Stomach smooth muscle (tissue), 2 donors: Measurements from ENCODE around the gene APOLD1.
"Not testable (repeated sequence)": the region's sequence is repeated elsewhere in the genome, so short reads cannot be mapped to it uniquely, and the experiment has no call there.

Experiments
- H3K27ac ChIP-seq: one replicate; pipeline ENCODE4 v1.7.0; 2013; ENCODE audit warnings: mild to moderate bottlenecking, low read length, inconsistent platforms
- H3K27me3 ChIP-seq, 2 donors: one replicate each; pipeline ENCODE4 v1.7.0; 2013; ENCODE audit warnings: low read length in 2 of 2; ENCODE audit not compliant: insufficient read depth in 2 of 2, control insufficient read depth in 1 of 2
- H3K36me3 ChIP-seq, 2 donors: one replicate each; pipeline ENCODE4 v1.7.0; 2013; ENCODE audit warnings: low read length in 2 of 2; ENCODE audit not compliant: control insufficient read depth in 2 of 2, insufficient read depth in 2 of 2
- H3K4me1 ChIP-seq: one replicate; pipeline ENCODE4 v1.7.0; 2013; ENCODE audit warnings: low read length; ENCODE audit not compliant: control insufficient read depth, insufficient read depth
- H3K4me3 ChIP-seq, 2 donors: one replicate each; pipeline ENCODE4 v1.7.0; 2013; ENCODE audit warnings: low read length in 2 of 2
- H3K9ac ChIP-seq, 2 donors: one replicate each; pipeline ENCODE4 v1.7.0; 2013; ENCODE audit warnings: low read length in 2 of 2, mild to moderate bottlenecking in 1 of 2
- H3K9me3 ChIP-seq, 2 donors: one replicate each; pipeline ENCODE4 v1.7.0; 2013; ENCODE audit warnings: low read length in 2 of 2; ENCODE audit not compliant: control insufficient read depth in 2 of 2
- donor health status: healthy.
- donor health status: Pancreatic carcinoma.

The APOLD1 gene

DNA sequence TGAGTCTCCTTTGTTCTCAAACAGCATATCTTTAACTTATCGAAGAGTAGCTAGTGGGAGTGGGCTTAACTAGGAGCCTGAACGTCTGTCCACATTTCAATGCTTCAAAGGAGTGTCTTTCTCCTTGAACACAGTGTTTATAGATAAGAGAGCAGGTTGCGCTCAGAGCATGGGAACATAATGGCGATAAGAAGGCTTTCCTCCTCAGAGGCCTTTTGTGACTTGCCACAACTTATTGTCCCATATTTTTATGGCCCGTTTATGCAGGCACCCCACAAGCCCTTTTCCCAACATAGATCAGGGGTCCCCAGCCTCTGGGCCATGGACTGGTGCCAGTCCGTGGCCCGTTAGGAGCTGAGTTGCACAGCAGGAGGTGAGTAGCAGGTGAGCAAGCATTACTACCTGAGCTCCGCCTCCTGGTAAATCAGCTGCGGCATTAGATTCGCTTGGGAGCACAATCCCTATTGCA is 25.1 kb downstream of the APOLD1 start:
- H3K27me3 ChIP-seq, result no peaks in the 10 kb centered on the region
- H3K4me3 ChIP-seq, result no peak overlapping the region
- no peaks in the 10 kb centered on the region for H3K36me3 ChIP-seq
- no peak overlapping the region for H3K9ac ChIP-seq
- H3K27ac ChIP-seq, result no peak overlapping the region
- peaks cover 7% of the 10 kb centered on the region for H3K4me1 ChIP-seq
- no peaks in the 10 kb centered on the region for H3K9me3 ChIP-seq

DNA sequence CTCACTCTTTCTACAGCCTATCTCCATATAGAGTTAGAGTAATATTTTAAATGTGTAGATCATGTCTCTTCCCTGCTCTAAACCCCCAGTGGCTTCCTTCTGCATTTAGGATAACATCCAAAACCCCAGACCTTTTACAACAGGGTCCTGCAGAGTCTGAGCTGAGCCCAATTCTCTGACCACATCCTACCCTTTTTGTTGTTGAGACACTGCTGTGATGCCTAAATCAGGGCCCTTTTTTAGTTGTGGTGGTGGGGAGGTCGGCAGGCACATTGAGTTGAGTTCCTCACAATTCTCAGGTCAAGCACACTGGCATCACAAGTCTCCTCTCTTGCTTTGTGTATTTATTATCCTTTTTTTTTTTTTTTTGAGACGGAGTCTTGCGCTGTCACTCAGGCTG is 25.9 kb downstream of the APOLD1 start:
- Histone ChIP-seq H3K9ac (no peak overlapping the region), H3K27ac (no peak overlapping the region), H3K4me1 (peaks cover 7% of the 10 kb centered on the region)

DNA sequence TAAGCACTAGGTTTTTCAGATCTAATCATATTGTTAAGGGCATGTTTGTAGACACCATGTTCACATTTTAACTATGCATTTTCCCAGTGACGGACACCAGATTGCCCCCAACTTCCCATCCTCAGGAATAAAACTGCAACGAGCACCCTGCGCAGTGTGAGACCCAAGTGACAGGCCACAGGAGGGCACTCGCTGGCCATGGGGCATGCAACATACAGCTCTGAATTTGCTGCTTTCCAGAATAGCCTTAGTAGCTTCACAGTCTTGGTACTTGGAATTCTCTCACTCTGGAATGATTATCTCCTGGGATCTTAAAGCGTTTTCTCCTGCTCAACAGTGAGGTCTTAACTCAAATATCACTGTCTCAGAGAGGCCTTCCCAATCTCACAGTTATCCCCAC is 26.7 kb downstream of the APOLD1 start:
- peaks cover 7% of the 10 kb centered on the region for H3K4me1 ChIP-seq
- H3K4me3 ChIP-seq, result no peak overlapping the region
- no peaks in the 10 kb centered on the region for H3K27me3 ChIP-seq
- no peaks in the 10 kb centered on the region for H3K9me3 ChIP-seq
- peaks cover 0 to 4% of the 10 kb centered on the region in 2 donors for H3K36me3 ChIP-seq
- no peak overlapping the region for H3K27ac ChIP-seq
- H3K9ac ChIP-seq, result no peak overlapping the region

More for the DNA sequence above, 25.9 kb downstream of the APOLD1 start:
- Histone ChIP-seq H3K9me3 (no peaks in the 10 kb centered on the region), H3K27me3 (no peaks in the 10 kb centered on the region), H3K36me3 (peaks cover 0 to 4% of the 10 kb centered on the region in 2 donors), H3K4me3 (no peak overlapping the region)

DNA sequence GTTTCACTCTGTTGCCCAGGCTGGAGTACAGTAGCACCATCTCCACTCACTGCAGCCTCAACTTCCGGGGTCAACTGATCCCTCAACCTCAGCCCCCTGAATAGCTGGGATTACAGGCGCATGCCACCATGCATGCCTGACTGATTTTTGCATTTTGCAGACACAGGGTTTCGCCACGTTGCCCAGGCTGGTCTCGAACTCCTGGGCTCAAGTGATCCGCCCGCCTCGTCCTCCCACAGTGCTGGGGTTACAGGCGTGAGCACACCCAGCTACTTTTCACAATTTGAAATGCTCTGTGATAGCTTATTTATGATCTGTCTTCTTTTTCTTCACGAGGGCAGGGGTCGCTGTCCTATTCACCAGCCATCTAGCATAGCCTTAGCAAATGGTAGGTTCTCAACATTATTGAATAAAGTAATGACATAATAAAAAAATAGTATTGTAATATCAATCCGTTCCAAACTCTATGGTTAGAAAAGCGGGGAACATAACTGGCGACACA is 27.2 kb downstream of the APOLD1 start:
- H3K27ac ChIP-seq, result no peak overlapping the region
- H3K4me1 ChIP-seq, result peaks cover 7% of the 10 kb centered on the region

DNA sequence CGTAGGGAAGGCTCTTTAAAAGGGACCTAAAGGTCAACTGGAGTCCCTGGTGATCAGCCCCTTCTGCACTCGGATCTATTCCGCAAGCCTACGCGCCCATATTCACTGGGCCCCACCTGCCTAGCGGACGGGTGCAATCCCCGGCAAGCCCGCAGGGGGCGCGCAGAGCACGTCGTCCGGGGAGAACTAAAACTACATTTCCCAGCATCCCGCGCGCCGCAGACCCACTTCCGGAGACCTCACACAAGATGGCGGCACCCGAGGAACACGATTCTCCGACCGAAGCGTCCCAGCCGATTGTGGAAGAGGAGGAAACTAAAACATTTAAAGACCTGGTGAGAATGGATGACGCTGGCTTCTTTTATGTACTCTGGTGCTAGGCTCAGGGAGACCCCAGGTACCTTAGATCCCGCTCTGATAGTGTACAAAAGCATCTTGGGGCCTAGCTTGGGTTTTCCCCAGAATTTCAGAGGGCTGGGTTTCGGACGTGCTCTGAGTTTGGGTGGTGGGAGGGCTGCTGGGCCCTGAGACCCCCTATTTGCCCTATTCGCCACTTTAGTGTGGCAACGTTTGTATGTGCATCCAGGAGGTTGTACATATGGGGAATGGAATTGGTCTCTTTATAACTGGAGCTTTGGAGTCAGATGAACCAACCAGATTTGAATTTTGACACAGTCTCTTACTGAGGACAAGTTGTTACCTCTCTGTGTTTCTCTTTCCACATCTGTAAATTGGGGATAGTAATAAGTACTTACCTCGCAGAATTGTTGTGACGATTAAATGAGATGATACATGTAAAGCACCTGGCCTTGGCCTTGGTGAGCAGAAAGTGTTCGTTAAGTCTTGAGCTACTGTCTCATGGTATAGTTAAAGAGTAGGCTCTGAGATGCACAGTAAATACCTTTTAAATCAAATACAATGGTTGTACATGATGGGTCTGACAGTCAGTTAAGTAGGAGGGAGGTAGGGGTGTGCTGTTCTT is 28.0 kb downstream of the APOLD1 start, which contains the start of gene DDX47:
DDX47 (plus strand) TSS at position 227 of the 982 bp plus-strand sequence; CDS start at position 249, 22 bp downstream.
- peaks cover 0 to 4% of the 10 kb centered on the region in 2 donors for H3K36me3 ChIP-seq
- peak within 1 kb of the TSS; percentile 97 to 100 for H3K4me3 ChIP-seq
- H3K27me3 ChIP-seq, result no peaks in the 10 kb centered on the region
- H3K9me3 ChIP-seq, result no peaks in the 10 kb centered on the region
- peak within 1 kb of the TSS; percentile 93 to 98 for H3K9ac ChIP-seq
- peaks cover 7% of the 10 kb centered on the region for H3K4me1 ChIP-seq
- peak within 1 kb of the TSS; percentile 70 for H3K27ac ChIP-seq

More for the DNA sequence above, 27.2 kb downstream of the APOLD1 start:
- Histone ChIP-seq H3K9ac (no peak overlapping the region), H3K27me3 (no peaks in the 10 kb centered on the region), H3K36me3 (peaks cover 0 to 4% of the 10 kb centered on the region in 2 donors), H3K4me3 (peak overlapping the region in 1 of 2 donors; percentile 100), H3K9me3 (no peaks in the 10 kb centered on the region)

DNA sequence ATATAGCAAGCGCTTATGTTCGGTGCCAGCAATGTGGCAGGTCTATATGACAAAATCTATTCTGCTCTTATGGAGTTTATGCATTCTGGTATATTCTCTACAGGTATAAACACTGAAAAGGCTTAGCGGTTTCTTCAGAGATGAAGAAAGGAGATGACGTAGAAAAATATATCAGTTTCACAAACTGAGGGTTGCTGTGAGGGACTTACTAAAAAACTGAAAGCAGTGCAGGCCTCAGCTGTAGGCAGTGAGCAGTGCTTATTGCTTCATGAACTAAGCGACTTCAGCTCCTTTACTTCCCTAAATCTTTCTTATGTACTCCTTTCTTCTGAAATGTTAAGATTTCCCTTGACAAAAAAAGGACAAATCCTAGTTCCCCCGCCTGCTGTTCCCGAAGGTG is 32.2 kb downstream of the APOLD1 start:
- H3K4me3 ChIP-seq, result no peak overlapping the region
- H3K27ac ChIP-seq, result no peak overlapping the region
- peaks cover 8 to 17% of the 10 kb centered on the region in 2 donors for H3K36me3 ChIP-seq
- H3K9me3 ChIP-seq, result no peaks in the 10 kb centered on the region
- no peak overlapping the region for H3K9ac ChIP-seq
- no peaks in the 10 kb centered on the region for H3K27me3 ChIP-seq
- H3K4me1 ChIP-seq, result peaks cover 7% of the 10 kb centered on the region

DNA sequence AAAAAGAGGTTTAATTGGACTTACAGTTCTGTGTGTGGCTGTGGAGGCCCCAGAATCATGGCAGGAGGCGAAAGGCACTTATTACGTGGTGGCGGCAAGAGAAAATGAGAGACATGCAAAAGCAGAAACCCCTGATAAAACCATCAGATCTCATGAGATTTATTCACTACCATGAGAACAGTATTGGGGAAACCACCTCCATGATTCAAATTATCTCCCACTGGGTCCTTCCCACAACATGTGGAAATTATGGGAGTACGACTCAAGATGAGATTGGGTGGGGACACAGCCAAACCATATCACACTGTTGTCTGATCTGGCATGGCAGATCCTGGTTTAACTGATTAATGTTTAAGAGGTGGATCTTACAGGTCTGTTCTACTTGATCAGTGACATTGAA is 33.2 kb downstream of the APOLD1 start:
- Histone ChIP-seq H3K9ac (no peak overlapping the region), H3K27me3 (no peaks in the 10 kb centered on the region), H3K4me1 (peaks cover 7% of the 10 kb centered on the region), H3K9me3 (no peaks in the 10 kb centered on the region), H3K36me3 (peaks cover 18 to 26% of the 10 kb centered on the region in 2 donors), H3K27ac (no peak overlapping the region), H3K4me3 (no peak overlapping the region)

DNA sequence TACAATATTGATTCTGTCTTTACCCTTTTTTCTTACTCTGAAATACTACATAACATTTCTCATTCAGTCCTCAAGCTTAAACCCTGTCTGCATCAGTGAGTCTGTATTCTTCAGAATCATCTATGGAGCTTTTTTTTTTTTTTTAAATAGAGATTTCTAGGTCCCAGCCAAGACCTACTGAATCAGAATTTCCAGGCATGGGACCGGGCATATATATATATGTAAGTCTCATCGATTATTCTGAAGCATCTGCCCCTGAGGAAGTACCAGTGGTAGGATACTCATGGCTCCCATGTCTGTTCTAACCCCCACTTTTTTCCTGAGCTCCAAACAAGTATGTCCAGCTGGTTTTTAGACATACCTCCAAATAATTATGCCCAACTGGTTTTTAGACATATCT is 33.8 kb downstream of the APOLD1 start:
- H3K9me3 ChIP-seq, result no peaks in the 10 kb centered on the region
- H3K4me1 ChIP-seq, result peaks cover 2% of the 10 kb centered on the region
- H3K27ac ChIP-seq, result no peak overlapping the region
- H3K9ac ChIP-seq, result no peak overlapping the region
- peaks cover 23 to 30% of the 10 kb centered on the region in 2 donors for H3K36me3 ChIP-seq
- H3K4me3 ChIP-seq, result no peak overlapping the region
- H3K27me3 ChIP-seq, result no peaks in the 10 kb centered on the region

DNA sequence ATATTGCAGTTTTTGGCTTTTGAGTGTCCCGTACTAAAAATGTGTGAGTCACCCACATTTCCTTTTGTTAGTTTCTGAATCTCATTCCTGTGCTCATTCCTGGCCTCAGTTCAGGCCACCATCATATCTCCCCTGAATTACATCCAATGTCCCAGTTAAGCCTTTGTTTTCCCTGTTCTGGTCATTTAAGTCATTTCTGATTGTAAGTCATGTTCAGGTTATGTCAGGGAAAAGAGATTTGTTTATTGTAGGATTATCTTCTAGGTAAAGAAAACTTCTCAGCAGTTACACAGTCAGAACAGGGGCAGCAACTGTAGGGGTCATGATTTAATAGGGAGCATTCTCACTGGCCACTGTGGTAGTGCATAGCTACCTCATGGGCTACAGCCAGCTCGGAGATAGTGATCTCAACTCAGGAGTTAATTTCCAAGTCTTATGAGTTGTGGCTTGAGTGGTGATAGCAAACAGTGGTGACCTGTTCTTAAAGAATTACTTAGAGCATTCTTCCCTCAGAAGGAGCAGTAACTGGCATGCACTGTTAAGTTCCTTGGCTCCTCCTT is 34.4 kb downstream of the APOLD1 start:
- Histone ChIP-seq H3K9ac (no peak overlapping the region), H3K4me3 (no peak overlapping the region), H3K27ac (no peak overlapping the region), H3K4me1 (no peaks in the 10 kb centered on the region), H3K9me3 (no peaks in the 10 kb centered on the region), H3K36me3 (peaks cover 28 to 35% of the 10 kb centered on the region in 2 donors), H3K27me3 (no peaks in the 10 kb centered on the region)

DNA sequence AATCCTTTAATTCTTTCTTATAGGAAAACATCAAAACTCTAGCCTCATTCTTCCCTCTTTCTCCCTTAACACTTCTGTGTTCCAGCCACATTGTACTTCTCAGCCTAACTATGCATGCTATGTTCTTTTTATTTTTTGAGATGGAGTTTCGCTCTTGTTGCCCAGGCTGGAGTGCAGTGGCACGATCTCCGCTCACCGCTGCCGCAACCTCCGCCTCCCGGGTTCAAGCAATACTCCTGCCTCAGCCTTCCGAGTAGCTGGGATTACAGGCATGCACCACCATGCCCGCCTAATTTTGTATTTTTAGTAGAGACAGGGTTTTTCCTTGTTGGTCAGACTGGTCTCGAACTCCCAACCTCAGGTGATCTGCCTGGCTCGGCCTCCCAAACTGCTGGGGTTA is 34.9 kb downstream of the APOLD1 start:
- H3K27ac ChIP-seq, H3K9ac ChIP-seq, H3K27me3 ChIP-seq, H3K4me3 ChIP-seq, H3K4me1 ChIP-seq, H3K9me3 ChIP-seq: not testable (repeated sequence)
- peaks cover 31 to 39% of the 10 kb centered on the region in 2 donors for H3K36me3 ChIP-seq
